Stimulated activated CD8-positive, alpha-beta memory T cell treated with anti-CD3 and anti-CD28 coated beads, Interleukin-15, amount 100 ng/mL, for 48 hours (primary cell): ENCODE measurements around the gene TXLNG.

Experiments used
- DNase-seq, 2 donors: peaks; one replicate each; pipeline ENCODE4 v3.0.0-alpha.2; 2020; ENCODE audit warnings: low read depth in 2 of 2

Gene TXLNG

GRCh38 chrX:16785247-16786138 lies 773 bp upstream of the TXLNG start:
- DNase-seq = no peak

GRCh38 chrX:16786791-16787735 lies 797 bp downstream of the TXLNG start:
- DNase-seq = peak; percentile 21 to 46

- no peak for DNase-seq
Measured at GRCh38 chrX:16788477-16788876, 2.2 kb downstream of the TXLNG start.

- no peak for DNase-seq
Measured at GRCh38 chrX:16796298-16796697, 10.0 kb downstream of the TXLNG start.

- DNase-seq = no peak
Measured at GRCh38 chrX:16797358-16797757, 11.1 kb downstream of the TXLNG start.

GRCh38 chrX:16797841-16798240 lies 11.6 kb downstream of the TXLNG start:
- no peak for DNase-seq

- DNase-seq = no peak
Measured at GRCh38 chrX:16804923-16805464, 18.7 kb downstream of the TXLNG start.

GRCh38 chrX:16807548-16807947 lies 21.3 kb downstream of the TXLNG start:
- DNase-seq = no peak

GRCh38 chrX:16807976-16808542 lies 21.8 kb downstream of the TXLNG start:
- no peak for DNase-seq

GRCh38 chrX:16814597-16814996 lies 28.3 kb downstream of the TXLNG start:
- DNase-seq = no peak

- no peak for DNase-seq
Measured at GRCh38 chrX:16819634-16820033, 33.4 kb downstream of the TXLNG start.

GRCh38 chrX:16822723-16823122 lies 36.5 kb downstream of the TXLNG start:
- no peak for DNase-seq

- DNase-seq = no peak
Measured at GRCh38 chrX:16825264-16826035, 39.2 kb downstream of the TXLNG start.

GRCh38 chrX:16826207-16826606 lies 39.9 kb downstream of the TXLNG start:
- DNase-seq = no peak

- DNase-seq = no peak
Measured at GRCh38 chrX:16827225-16827624, 41.0 kb downstream of the TXLNG start.

- no peak for DNase-seq
Measured at GRCh38 chrX:16828124-16828908, 42.0 kb downstream of the TXLNG start.

- no peak for DNase-seq
Measured at GRCh38 chrX:16832301-16832700, 46.0 kb downstream of the TXLNG start.

GRCh38 chrX:16834806-16835205 lies 48.5 kb downstream of the TXLNG start:
- no peak for DNase-seq

GRCh38 chrX:16836371-16836770 lies 50.1 kb downstream of the TXLNG start:
- DNase-seq = no peak
